PFSK-1 (cell line): Measurements from ENCODE around the gene GTF2H1.

Experiments
- POLR2AphosphoS5 ChIP-seq: IDR thresholded peaks from 2 replicates; pipeline ENCODE4 v1.6.1; 2012; ENCODE audit warnings: low read depth, mild to moderate bottlenecking, control low read depth, low read length, moderate library complexity
- TAF1 ChIP-seq: IDR thresholded peaks from 2 replicates; pipeline ENCODE4 v1.6.1; 2012; ENCODE audit warnings: low read length, control low read depth, borderline replicate concordance; ENCODE audit not compliant: insufficient read depth

DNA sequence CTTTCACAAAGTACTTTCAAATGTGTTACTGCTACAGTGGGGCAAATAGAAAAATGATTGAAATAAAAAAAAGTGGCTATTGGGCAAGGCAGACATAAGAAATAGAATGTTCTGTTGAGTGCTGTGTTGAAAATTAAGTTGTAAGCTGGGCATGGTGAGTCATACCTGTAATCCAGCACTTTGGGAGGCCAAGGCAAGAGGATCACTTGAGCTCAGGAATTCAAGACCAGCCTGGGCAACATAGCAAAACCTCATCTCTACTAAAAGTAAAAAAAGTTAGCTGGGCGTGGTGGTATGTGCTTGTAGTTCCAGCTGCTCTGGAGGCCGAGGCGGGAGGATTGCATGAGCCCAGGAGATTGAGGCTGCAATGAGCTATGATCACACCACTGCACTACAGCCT lies 45.1 kb downstream of the GTF2H1 start:
- no peak for TF ChIP-seq POLR2AphosphoS5
- no peak for TF ChIP-seq TAF1
